Thymus (tissue), 11 donors: Measurements from ENCODE around the gene PROSER2. TPM values are rescaled to one million over a fixed set of nuclear protein-coding genes. Genes with fewer than 3 reads are reported as not detected.

Source experiments
- DNase-seq, 9 donors: peaks; one replicate each; pipeline ENCODE4 v3.0.0-alpha.2; 2013; ENCODE audit warnings: low spot score in 9 of 9, low read depth in 6 of 9, missing footprints in 1 of 9
- H3K27ac ChIP-seq, 2 donors: one replicate each; pipeline ENCODE4 v1.5.1; 2013; ENCODE audit warnings: control low read depth in 1 of 2, low read depth in 1 of 2, low read length in 1 of 2, mild to moderate bottlenecking in 1 of 2, moderate library complexity in 1 of 2
- H3K27me3 ChIP-seq, 2 donors: one replicate each; pipeline ENCODE4 v1.5.1; 2013; ENCODE audit warnings: low read length in 1 of 2; ENCODE audit not compliant: control insufficient read depth in 2 of 2, insufficient read depth in 1 of 2
- H3K36me3 ChIP-seq, 2 donors: one replicate each; pipeline ENCODE4 v1.5.1; 2013; ENCODE audit warnings: low read length in 1 of 2, mild to moderate bottlenecking in 1 of 2, moderate library complexity in 1 of 2; ENCODE audit not compliant: control insufficient read depth in 2 of 2, insufficient read depth in 2 of 2
- H3K4me1 ChIP-seq, 2 donors: one replicate each; pipeline ENCODE4 v1.5.1; 2013; ENCODE audit warnings: low read length in 2 of 2; ENCODE audit not compliant: control insufficient read depth in 2 of 2, insufficient read depth in 2 of 2
- H3K4me3 ChIP-seq, 2 donors: one replicate each; pipeline ENCODE4 v1.5.1; 2013; ENCODE audit warnings: low read length in 2 of 2, control low read depth in 1 of 2, mild to moderate bottlenecking in 1 of 2
- H3K9me3 ChIP-seq, 2 donors: one replicate each; pipeline ENCODE4 v1.5.1; 2013; ENCODE audit warnings: low read length in 1 of 2, mild to moderate bottlenecking in 1 of 2; ENCODE audit not compliant: control insufficient read depth in 2 of 2, insufficient read depth in 1 of 2
- WGBS: extraction: QIAGEN DNeasy Blood & Tissue Kit; methylation state at CpG from one replicate; pipeline ENCODE4 v1.1.7; 2013; 5-methylcytosine and 5-hydroxymethylcytosine counted together
- polyA plus RNA-seq: library from polyadenylated mRNA; stranded (reverse); fragments of 200-250 nt; gene quantifications from one replicate; pipeline ENCODE4 v1.2.3, GENCODE V29; 2013
- total RNA-seq: library from RNA; stranded (reverse); fragments of 120-200 nt; gene quantifications from one replicate; pipeline ENCODE4 v1.2.4, GENCODE V29; 2013
- donor health status: healthy.

The PROSER2 gene
- total and polyA plus RNA-seq, 2 donors = 2.8 to 17.8 TPM

GRCh38 chr10:11787846-11788245, 35.3 kb upstream of the PROSER2 start:
- 97% methylated on average over 10 of the region's 10 CpGs for WGBS
- no peaks in the 10 kb centered on the region for H3K27me3 ChIP-seq
- H3K27ac ChIP-seq = no peak overlapping the region
- H3K4me3 ChIP-seq = no peak overlapping the region
- no peaks in the 10 kb centered on the region for H3K9me3 ChIP-seq
- H3K36me3 ChIP-seq = no peaks in the 10 kb centered on the region
- no peaks in the 10 kb centered on the region for H3K4me1 ChIP-seq
- DNase-seq = no peak

GRCh38 chr10:11789306-11789705, 33.9 kb upstream of the PROSER2 start:
- Histone ChIP-seq H3K4me3 (no peak overlapping the region), H3K4me1 (no peaks in the 10 kb centered on the region), H3K27ac (no peak overlapping the region), H3K27me3 (no peaks in the 10 kb centered on the region), H3K36me3 (no peaks in the 10 kb centered on the region), H3K9me3 (no peaks in the 10 kb centered on the region)
- no peak for DNase-seq
- WGBS = 93% methylated on average over 2 of the region's 2 CpGs

- Histone ChIP-seq H3K4me3 (no peak overlapping the region), H3K4me1 (no peaks in the 10 kb centered on the region), H3K36me3 (no peaks in the 10 kb centered on the region), H3K9me3 (no peaks in the 10 kb centered on the region), H3K27me3 (no peaks in the 10 kb centered on the region), H3K27ac (no peak overlapping the region)
- no peak for DNase-seq
- 95% methylated on average over 8 of the region's 8 CpGs for WGBS
Observed at GRCh38 chr10:11789956-11790355, 33.2 kb upstream of the PROSER2 start.

GRCh38 chr10:11793762-11794479, 29.2 kb upstream of the PROSER2 start:
- no peak overlapping the region for H3K27ac ChIP-seq
- no peak for DNase-seq
- H3K9me3 ChIP-seq = no peaks in the 10 kb centered on the region
- H3K4me1 ChIP-seq = peaks cover 0 to 3% of the 10 kb centered on the region in 2 donors
- WGBS = 96% methylated on average over 12 of the region's 12 CpGs
- H3K36me3 ChIP-seq = no peaks in the 10 kb centered on the region
- no peak overlapping the region for H3K4me3 ChIP-seq
- no peaks in the 10 kb centered on the region for H3K27me3 ChIP-seq

GRCh38 chr10:11794566-11794965, 28.6 kb upstream of the PROSER2 start:
- Histone ChIP-seq H3K27me3 (no peaks in the 10 kb centered on the region), H3K9me3 (no peaks in the 10 kb centered on the region), H3K36me3 (no peaks in the 10 kb centered on the region), H3K27ac (no peak overlapping the region), H3K4me1 (peaks cover 0 to 3% of the 10 kb centered on the region in 2 donors), H3K4me3 (no peak overlapping the region)
- 96% methylated on average over 5 of the region's 5 CpGs for WGBS
- no peak for DNase-seq

- no peak overlapping the region for H3K27ac ChIP-seq
- no peak for DNase-seq
- H3K4me3 ChIP-seq = no peak overlapping the region
- H3K36me3 ChIP-seq = no peaks in the 10 kb centered on the region
- no peaks in the 10 kb centered on the region for H3K27me3 ChIP-seq
- peaks cover 0 to 3% of the 10 kb centered on the region in 2 donors for H3K4me1 ChIP-seq
- H3K9me3 ChIP-seq = no peaks in the 10 kb centered on the region
- 95% methylated on average over 25 of the region's 25 CpGs for WGBS
Observed at GRCh38 chr10:11795101-11795920, 27.8 kb upstream of the PROSER2 start.

- Histone ChIP-seq H3K27ac (no peak overlapping the region), H3K4me1 (peaks cover 0 to 3% of the 10 kb centered on the region in 2 donors), H3K9me3 (no peaks in the 10 kb centered on the region), H3K36me3 (no peaks in the 10 kb centered on the region), H3K27me3 (no peaks in the 10 kb centered on the region), H3K4me3 (no peak overlapping the region)
- no peak for DNase-seq
- 97% methylated on average over 2 of the region's 2 CpGs for WGBS
Observed at GRCh38 chr10:11796474-11796873, 26.7 kb upstream of the PROSER2 start.

- 97% methylated on average over 10 of the region's 10 CpGs for WGBS
- peaks cover 0 to 3% of the 10 kb centered on the region in 2 donors for H3K4me1 ChIP-seq
- no peaks in the 10 kb centered on the region for H3K36me3 ChIP-seq
- no peak overlapping the region for H3K4me3 ChIP-seq
- H3K27me3 ChIP-seq = no peaks in the 10 kb centered on the region
- no peaks in the 10 kb centered on the region for H3K9me3 ChIP-seq
- no peak overlapping the region for H3K27ac ChIP-seq
- DNase-seq = no peak
Observed at GRCh38 chr10:11797281-11797680, 25.9 kb upstream of the PROSER2 start.

GRCh38 chr10:11797847-11798633, 25.1 kb upstream of the PROSER2 start:
- Histone ChIP-seq H3K27ac (no peak overlapping the region), H3K4me3 (no peak overlapping the region), H3K9me3 (no peaks in the 10 kb centered on the region), H3K36me3 (no peaks in the 10 kb centered on the region), H3K4me1 (peaks cover 0 to 3% of the 10 kb centered on the region in 2 donors), H3K27me3 (no peaks in the 10 kb centered on the region)
- WGBS = 94% methylated on average over 12 of the region's 12 CpGs
- no peak for DNase-seq
